Measurements from ENCODE around the gene TRIOBP. TPM values are rescaled to one million over a fixed set of nuclear protein-coding genes. Genes with fewer than 3 reads are reported as not detected.

The TRIOBP gene
- total and polyA plus RNA-seq, 12 donors: 34.7 to 115 (median 82.4) TPM

DNA sequence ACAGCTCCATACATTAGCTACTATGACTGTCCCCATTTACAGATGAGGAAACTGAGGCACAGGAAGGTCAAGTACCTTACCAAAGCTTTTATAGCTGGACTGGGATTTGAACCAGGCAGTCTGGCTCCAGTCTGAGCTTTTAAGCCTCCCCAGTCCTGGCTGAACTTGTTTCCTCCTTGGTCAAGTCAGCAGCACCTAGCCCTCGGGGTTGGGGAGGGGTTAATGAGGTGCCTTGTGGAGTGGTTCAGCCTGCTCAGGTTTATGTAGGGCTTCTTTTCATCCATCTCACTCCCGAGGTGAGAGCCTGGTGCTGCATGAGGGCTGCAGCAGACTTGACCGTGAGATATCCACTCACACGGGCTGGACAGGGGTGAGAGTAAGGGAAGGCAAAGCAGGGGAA, 74.2 kb downstream of the TRIOBP start:
- H3K4me1 ChIP-seq: peaks cover 0 to 9% (median 0%) of the 10 kb centered on the region in 9 donors
- TF ChIP-seq, protein P1, sequence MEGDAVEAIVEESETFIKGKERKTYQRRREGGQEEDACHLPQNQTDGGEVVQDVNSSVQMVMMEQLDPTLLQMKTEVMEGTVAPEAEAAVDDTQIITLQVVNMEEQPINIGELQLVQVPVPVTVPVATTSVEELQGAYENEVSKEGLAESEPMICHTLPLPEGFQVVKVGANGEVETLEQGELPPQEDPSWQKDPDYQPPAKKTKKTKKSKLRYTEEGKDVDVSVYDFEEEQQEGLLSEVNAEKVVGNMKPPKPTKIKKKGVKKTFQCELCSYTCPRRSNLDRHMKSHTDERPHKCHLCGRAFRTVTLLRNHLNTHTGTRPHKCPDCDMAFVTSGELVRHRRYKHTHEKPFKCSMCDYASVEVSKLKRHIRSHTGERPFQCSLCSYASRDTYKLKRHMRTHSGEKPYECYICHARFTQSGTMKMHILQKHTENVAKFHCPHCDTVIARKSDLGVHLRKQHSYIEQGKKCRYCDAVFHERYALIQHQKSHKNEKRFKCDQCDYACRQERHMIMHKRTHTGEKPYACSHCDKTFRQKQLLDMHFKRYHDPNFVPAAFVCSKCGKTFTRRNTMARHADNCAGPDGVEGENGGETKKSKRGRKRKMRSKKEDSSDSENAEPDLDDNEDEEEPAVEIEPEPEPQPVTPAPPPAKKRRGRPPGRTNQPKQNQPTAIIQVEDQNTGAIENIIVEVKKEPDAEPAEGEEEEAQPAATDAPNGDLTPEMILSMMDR (IDR thresholded peaks at IDR 0.05): no peak
- no peak for DNase-seq
- H3K36me3 ChIP-seq: peaks cover 5 to 91% (median 54%) of the 10 kb centered on the region in 9 donors
- no peaks in the 10 kb centered on the region for H3K9me3 ChIP-seq
- intact Hi-C loops (cut with DNase I): no loop called here
- H3K27ac ChIP-seq: no peak overlapping the region
- 59 to 63% methylated on average over 4 of the region's 4 CpGs for WGBS, 2 donors
- no peaks in the 10 kb centered on the region for H3K27me3 ChIP-seq
- no peak overlapping the region for H3K4me3 ChIP-seq
- ATAC-seq: no peak

DNA sequence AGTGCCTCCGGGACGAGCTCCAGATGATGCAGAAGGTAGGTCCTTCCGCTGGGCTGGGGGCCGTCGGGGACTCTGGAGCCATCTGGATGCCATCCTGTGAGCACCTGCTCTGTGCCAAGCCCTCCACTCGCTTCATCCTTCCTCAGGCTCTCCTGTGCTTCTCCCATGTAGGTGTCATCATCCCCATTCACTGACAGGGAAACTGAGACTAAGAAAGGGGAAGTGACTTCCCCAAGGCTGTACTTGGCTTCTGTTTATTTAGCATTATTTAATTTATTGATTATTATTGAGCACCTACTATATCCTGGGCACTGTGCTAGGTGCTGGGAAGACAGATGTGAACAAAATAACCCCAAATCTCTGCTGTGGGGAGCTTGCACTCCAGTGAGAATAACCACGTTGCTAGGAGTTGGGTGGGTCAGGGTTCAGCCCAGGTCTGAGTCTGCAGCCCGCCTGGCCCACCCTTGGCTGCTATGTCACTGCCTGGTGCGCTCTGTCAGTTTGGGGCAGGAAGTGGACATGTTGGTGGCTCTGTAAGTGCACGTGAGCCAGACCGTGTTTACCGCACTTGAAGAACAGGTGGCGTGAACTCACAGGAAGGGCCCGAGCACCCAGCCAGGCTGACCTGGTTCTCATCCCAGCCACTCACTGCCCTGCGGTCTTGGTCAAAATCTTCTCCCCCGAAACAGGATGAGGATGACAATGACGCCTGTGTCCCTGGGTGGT, 75.0 kb downstream of the TRIOBP start:
- Histone ChIP-seq H3K27me3 (no peaks in the 10 kb centered on the region), H3K4me3 (no peak overlapping the region), H3K9me3 (no peaks in the 10 kb centered on the region), H3K27ac (no peak overlapping the region), H3K4me1 (peaks cover 0 to 13% (median 2%) of the 10 kb centered on the region in 9 donors), H3K36me3 (peaks cover 5 to 84% (median 52%) of the 10 kb centered on the region in 9 donors)
- DNase-seq: no peak
- ATAC-seq: no peak
- WGBS, 2 donors: 88 to 89% methylated on average over 17 of the region's 17 CpGs
- intact Hi-C loops (cut with DNase I): no loop called here
- TF ChIP-seq, protein P1 (IDR thresholded peaks at IDR 0.05): no peak

DNA sequence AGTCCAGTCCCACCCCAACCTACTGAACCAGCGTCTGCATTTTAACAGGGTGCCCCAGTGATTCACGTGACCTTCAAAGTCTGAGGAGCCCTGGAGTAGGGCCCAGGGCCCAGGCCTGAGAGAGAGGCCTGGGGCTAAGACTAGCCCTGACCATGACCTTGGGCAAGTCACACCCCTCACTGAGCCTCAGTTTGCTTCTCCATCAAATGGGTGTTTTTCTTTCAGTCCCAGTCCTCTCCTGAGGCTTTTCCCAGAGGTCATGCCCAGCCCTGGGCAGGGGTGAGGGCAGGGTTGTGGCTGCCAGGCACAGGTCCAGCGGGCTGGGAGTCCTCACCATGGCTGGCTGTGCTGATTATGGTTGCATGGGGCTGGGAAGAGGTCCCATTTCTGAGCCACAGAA, 77.9 kb downstream of the TRIOBP start:
- Histone ChIP-seq H3K36me3 (peaks cover 0 to 55% (median 25%) of the 10 kb centered on the region in 9 donors), H3K4me1 (peaks cover 0 to 22% (median 9%) of the 10 kb centered on the region in 9 donors), H3K27me3 (no peaks in the 10 kb centered on the region), H3K4me3 (no peak overlapping the region), H3K27ac (peak overlapping the region in 2 of 10 donors; percentile 14 to 56), H3K9me3 (no peaks in the 10 kb centered on the region)
- WGBS, 2 donors: 76 to 83% methylated on average over 3 of the region's 3 CpGs
- ATAC-seq (no peak), DNase-seq (no peak)
- intact Hi-C loops (cut with DNase I): no loop called here
- TF ChIP-seq, protein P1 (IDR thresholded peaks at IDR 0.05): no peak

DNA sequence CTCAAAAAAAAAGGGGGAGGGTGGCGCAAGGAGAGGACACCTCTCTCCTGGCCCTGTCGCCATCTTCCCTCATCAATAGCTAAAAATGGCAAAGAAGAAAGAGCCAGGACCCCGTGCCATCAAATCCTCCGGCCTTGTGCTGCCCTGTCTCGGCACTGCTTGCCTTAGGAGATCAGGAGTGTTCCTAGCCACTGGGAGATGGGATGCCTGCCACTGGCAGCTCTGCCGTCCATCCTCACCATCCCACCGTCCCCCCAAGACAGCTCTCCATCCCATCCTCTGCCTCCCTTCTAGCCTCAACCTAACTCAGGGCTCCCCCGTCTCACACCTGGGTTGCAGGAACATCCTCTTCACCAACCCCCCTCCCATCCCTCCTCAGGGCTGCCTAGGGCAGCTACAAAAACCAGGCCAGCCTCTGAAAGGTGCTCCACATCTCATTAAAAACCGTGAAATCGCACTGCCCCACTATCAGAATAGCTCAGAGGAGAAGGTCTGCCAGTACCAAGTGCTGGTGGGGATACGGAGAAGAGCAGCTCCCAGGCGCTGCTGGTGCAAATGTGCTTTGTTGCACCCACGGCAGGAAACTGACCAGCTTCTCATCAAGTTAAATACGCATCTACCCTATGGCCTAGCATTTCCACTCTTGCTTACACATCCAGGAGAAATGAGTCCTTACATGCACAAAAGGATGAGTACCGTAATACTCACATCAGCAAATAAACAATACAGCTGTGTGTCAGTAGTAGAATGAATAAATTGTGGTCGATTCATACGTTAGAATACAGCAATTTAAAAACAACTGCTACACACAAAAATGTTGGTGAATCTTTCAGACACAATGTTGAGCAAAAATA, 79.2 kb downstream of the TRIOBP start:
- Histone ChIP-seq H3K9me3 (no peaks in the 10 kb centered on the region), H3K27me3 (no peaks in the 10 kb centered on the region), H3K27ac (peak overlapping the region in 1 of 10 donors; percentile 6), H3K4me3 (no peak overlapping the region), H3K36me3 (peaks cover 0 to 42% (median 21%) of the 10 kb centered on the region in 9 donors), H3K4me1 (peaks cover 0 to 22% (median 9%) of the 10 kb centered on the region in 9 donors)
- DNase-seq (no peak), ATAC-seq (peak in 1 of 8 donors; percentile 5)
- 84 to 86% methylated on average over 17 of the region's 17 CpGs for WGBS, 2 donors
- intact Hi-C loops (cut with DNase I): no loop called here
- TF ChIP-seq, protein P1 (IDR thresholded peaks at IDR 0.05): no peak
